Naive B cell (primary cell): ENCODE results near the gene TTBK2. TPM values are rescaled to one million over a fixed set of nuclear protein-coding genes. Genes with fewer than 3 reads are reported as not detected.
A peak's percentile ranks its signal among the peaks of the same experiment; 100 is the strongest.
"Not testable (repeated sequence)": the region's sequence is repeated elsewhere in the genome, so short reads cannot be mapped to it uniquely, and the experiment has no call there.

Source experiments
- ATAC-seq, 2 donors: fragments of 150-1000 bp; cut with Tn5 transposase; 2 replicates each; pipeline ENCODE4 v1.10.0; 2021; ENCODE audit warnings: low read depth in 2 of 2, mild to moderate bottlenecking in 2 of 2, moderate library complexity in 2 of 2
- DNase-seq: peaks from one replicate; pipeline ENCODE4 v3.0.0; 2022
- H3K27ac Mint-ChIP-seq, 6 donors: one replicate each; pipeline ENCODE4 v1.8.0; 2020 to 2022; ENCODE audit warnings: mild to moderate bottlenecking in 6 of 6, mixed read lengths in 6 of 6, moderate library complexity in 5 of 6, inconsistent platforms in 2 of 6
- H3K27me3 Mint-ChIP-seq, 3 donors: one replicate each; pipeline ENCODE4 v1.8.0; 2021 to 2022; ENCODE audit warnings: mixed read lengths in 3 of 3, mild to moderate bottlenecking in 1 of 3
- H3K36me3 Mint-ChIP-seq, 2 donors: one replicate each; pipeline ENCODE4 v1.8.0; 2020 to 2022; ENCODE audit warnings: mixed read lengths in 2 of 2, inconsistent platforms in 1 of 2, mild to moderate bottlenecking in 1 of 2
- H3K4me1 Mint-ChIP-seq, 3 donors: one replicate each; pipeline ENCODE4 v1.8.0; 2020 to 2022; ENCODE audit warnings: mixed read lengths in 3 of 3, inconsistent platforms in 1 of 3, mild to moderate bottlenecking in 1 of 3, moderate library complexity in 1 of 3
- H3K4me3 Mint-ChIP-seq, 8 donors: one replicate each; pipeline ENCODE4 v1.8.0; 2020 to 2022; ENCODE audit warnings: mild to moderate bottlenecking in 8 of 8, mixed read lengths in 8 of 8, moderate library complexity in 8 of 8, inconsistent platforms in 2 of 8
- H3K9me3 Mint-ChIP-seq, 7 donors: one replicate each; pipeline ENCODE4 v1.8.0; 2020 to 2022; ENCODE audit warnings: mixed read lengths in 7 of 7, mild to moderate bottlenecking in 5 of 7, inconsistent platforms in 2 of 7, moderate library complexity in 1 of 7
- polyA plus RNA-seq, 6 donors: library from polyadenylated mRNA; unstranded; fragments of 300-500 nt; fragmentation: Illumina TruSeq; gene quantifications; one replicate each; pipeline ENCODE4 v1.2.3, GENCODE V29; 2021; ENCODE audit warnings: low read depth in 6 of 6

Gene TTBK2
- polyA plus RNA-seq, 6 donors from 2014 or later, result 5.7 to 12.0 (median 10.4) TPM

GRCh38 chr15:42921342-42921731 lies 759 bp upstream of the TTBK2 start:
- peak; percentile 12 for DNase-seq
- ATAC-seq, result peak in 1 of 2 donors; percentile 6
- H3K36me3 Mint-ChIP-seq, result no peaks in the 10 kb centered on the region
- peak overlapping the region; percentile 93 to 99 (median 97) for H3K4me3 Mint-ChIP-seq
- H3K9me3 Mint-ChIP-seq, result no peaks in the 10 kb centered on the region
- H3K4me1 Mint-ChIP-seq, result peaks cover 25 to 28% (median 25%) of the 10 kb centered on the region in 3 donors
- no peaks in the 10 kb centered on the region for H3K27me3 Mint-ChIP-seq
- peak overlapping the region in 4 of 6 donors; percentile 89 to 93 (median 90) for H3K27ac Mint-ChIP-seq

- DNase-seq (peak; percentile 38), ATAC-seq (peak; percentile 13 to 15)
- H3K27me3 Mint-ChIP-seq, result no peaks in the 10 kb centered on the region
- peak overlapping the region; percentile 89 to 99 (median 97) for H3K4me3 Mint-ChIP-seq
- peaks cover 38 to 42% (median 38%) of the 10 kb centered on the region in 3 donors for H3K4me1 Mint-ChIP-seq
- peak overlapping the region; percentile 21 to 89 (median 62) for H3K27ac Mint-ChIP-seq
- no peaks in the 10 kb centered on the region for H3K36me3 Mint-ChIP-seq
- peaks cover 0 to 1% (median 0%) of the 10 kb centered on the region in 7 donors for H3K9me3 Mint-ChIP-seq
These were observed 619 bp downstream of the TTBK2 start for GRCh38 chr15:42919799-42920518.

- Mint-ChIP-seq H3K4me3 (peak overlapping the region; percentile 89 to 99 (median 97)), H3K36me3 (no peaks in the 10 kb centered on the region), H3K9me3 (peaks cover 0 to 1% (median 0%) of the 10 kb centered on the region in 7 donors), H3K27me3 (no peaks in the 10 kb centered on the region), H3K4me1 (peaks cover 42 to 45% (median 45%) of the 10 kb centered on the region in 3 donors), H3K27ac (peak overlapping the region; percentile 36 to 89 (median 70))
- DNase-seq (no peak), ATAC-seq (no peak)
These were observed 1.3 kb downstream of the TTBK2 start for GRCh38 chr15:42919308-42919707.

- Mint-ChIP-seq H3K36me3 (no peaks in the 10 kb centered on the region), H3K4me1 (peaks cover 42 to 53% (median 49%) of the 10 kb centered on the region in 3 donors), H3K27ac (peak overlapping the region in 1 of 6 donors; percentile 37), H3K27me3 (no peaks in the 10 kb centered on the region), H3K4me3 (peak overlapping the region in 3 of 8 donors; percentile 14 to 20 (median 17)), H3K9me3 (peaks cover 0 to 1% (median 0%) of the 10 kb centered on the region in 7 donors)
- ATAC-seq (no peak), DNase-seq (no peak)
These were observed 2.5 kb downstream of the TTBK2 start for GRCh38 chr15:42918047-42918446.

- Mint-ChIP-seq H3K4me1 (peaks cover 36 to 53% (median 43%) of the 10 kb centered on the region in 3 donors), H3K36me3 (no peaks in the 10 kb centered on the region), H3K4me3 (peak overlapping the region in 2 of 8 donors; percentile 29 to 63), H3K27me3 (no peaks in the 10 kb centered on the region), H3K27ac (peak overlapping the region in 1 of 6 donors; percentile 74), H3K9me3 (peaks cover 0 to 1% (median 0%) of the 10 kb centered on the region in 7 donors)
- DNase-seq (no peak), ATAC-seq (no peak)
These were observed 4.8 kb downstream of the TTBK2 start for GRCh38 chr15:42915654-42916315.

- Mint-ChIP-seq H3K4me1 (peaks cover 33 to 59% (median 40%) of the 10 kb centered on the region in 3 donors), H3K27me3 (no peaks in the 10 kb centered on the region), H3K27ac (peak overlapping the region in 1 of 6 donors; percentile 74), H3K4me3 (peak overlapping the region in 1 of 8 donors; percentile 63), H3K36me3 (no peaks in the 10 kb centered on the region), H3K9me3 (peaks cover 0 to 1% (median 0%) of the 10 kb centered on the region in 7 donors)
- ATAC-seq (no peak), DNase-seq (no peak)
These were observed 5.7 kb downstream of the TTBK2 start for GRCh38 chr15:42914728-42915497.

- H3K4me3 Mint-ChIP-seq, result no peak overlapping the region
These were observed 9.5 kb downstream of the TTBK2 start for GRCh38 chr15:42911058-42911592.

GRCh38 chr15:42908538-42908937 lies 12.0 kb downstream of the TTBK2 start:
- peaks cover 0 to 3% of the 10 kb centered on the region in 2 donors for H3K36me3 Mint-ChIP-seq

More at GRCh38 chr15:42911058-42911592, 9.5 kb downstream of the TTBK2 start:
- DNase-seq (no peak), ATAC-seq (no peak)
- Mint-ChIP-seq H3K27me3 (no peaks in the 10 kb centered on the region), H3K9me3 (peaks cover 0 to 1% (median 0%) of the 10 kb centered on the region in 7 donors), H3K36me3 (peaks cover 0 to 3% of the 10 kb centered on the region in 2 donors), H3K4me1 (peaks cover 23 to 46% (median 29%) of the 10 kb centered on the region in 3 donors), H3K27ac (peak overlapping the region in 1 of 6 donors; percentile 30)

GRCh38 chr15:42903388-42904324 lies 16.9 kb downstream of the TTBK2 start:
- DNase-seq (no peak), ATAC-seq (no peak)
- no peaks in the 10 kb centered on the region for H3K9me3 Mint-ChIP-seq
- peaks cover 12 to 14% (median 14%) of the 10 kb centered on the region in 3 donors for H3K4me1 Mint-ChIP-seq
- H3K27me3 Mint-ChIP-seq, result no peaks in the 10 kb centered on the region
- H3K27ac Mint-ChIP-seq, result no peak overlapping the region
- H3K4me3 Mint-ChIP-seq, result no peak overlapping the region
- H3K36me3 Mint-ChIP-seq, result peaks cover 0 to 3% of the 10 kb centered on the region in 2 donors

More at GRCh38 chr15:42908538-42908937, 12.0 kb downstream of the TTBK2 start:
- no peaks in the 10 kb centered on the region for H3K9me3 Mint-ChIP-seq
- no peaks in the 10 kb centered on the region for H3K27me3 Mint-ChIP-seq
- no peak overlapping the region for H3K27ac Mint-ChIP-seq
- H3K4me3 Mint-ChIP-seq, result no peak overlapping the region
- peaks cover 10 to 26% (median 19%) of the 10 kb centered on the region in 3 donors for H3K4me1 Mint-ChIP-seq
- DNase-seq, result no peak
- no peak for ATAC-seq

GRCh38 chr15:42893911-42894310 lies 26.7 kb downstream of the TTBK2 start:
- not testable (repeated sequence) for ATAC-seq, H3K36me3 Mint-ChIP-seq, H3K27me3 Mint-ChIP-seq, DNase-seq, H3K27ac Mint-ChIP-seq
- Mint-ChIP-seq H3K4me1 (peaks cover 0 to 12% (median 8%) of the 10 kb centered on the region in 3 donors), H3K4me3 (peak overlapping the region in 1 of 8 donors; percentile 25), H3K9me3 (peaks cover 3 to 20% (median 14%) of the 10 kb centered on the region in 7 donors)

- peaks cover 8% of the 10 kb centered on the region in 2 donors for H3K36me3 Mint-ChIP-seq
- DNase-seq, result no peak
- H3K27ac Mint-ChIP-seq, result no peak overlapping the region
- ATAC-seq, result no peak
- H3K4me1 Mint-ChIP-seq, result peaks cover 0 to 8% (median 8%) of the 10 kb centered on the region in 3 donors
- H3K9me3 Mint-ChIP-seq, result peaks cover 4 to 21% (median 14%) of the 10 kb centered on the region in 7 donors
- H3K4me3 Mint-ChIP-seq, result no peak overlapping the region
- no peaks in the 10 kb centered on the region for H3K27me3 Mint-ChIP-seq
These were observed 29.0 kb downstream of the TTBK2 start for GRCh38 chr15:42891569-42891968.
